Kidney (tissue), 14 donors: ENCODE data around the gene BEX3. TPM values are rescaled to one million over a fixed set of nuclear protein-coding genes. Genes with fewer than 3 reads are reported as not detected.

Source experiments
- DNase-seq, 5 donors: peaks; one replicate each; pipeline ENCODE4 v3.0.0-alpha.2; 2013 to 2020
- FAIRE-seq: peaks from 2 replicates; lab custom pipeline; 2012; peaks lifted over from hg19 to GRCh38; lab: Jason Lieb, UNC
- H3K27ac ChIP-seq, 2 donors: one replicate each; pipeline ENCODE4 v1.7.0; 2013; ENCODE audit warnings: low read depth in 2 of 2, low read length in 2 of 2, inconsistent platforms in 1 of 2
- H3K27me3 ChIP-seq: one replicate; pipeline ENCODE4 v1.7.1; 2013; ENCODE audit warnings: low read length, inconsistent platforms; ENCODE audit not compliant: control insufficient read depth, insufficient read depth
- H3K36me3 ChIP-seq, 3 donors: one replicate each; pipeline versions ENCODE4 v1.7.0 to v1.7.1; 2013; ENCODE audit warnings: low read length in 3 of 3, control low read depth in 1 of 3, inconsistent platforms in 1 of 3; ENCODE audit not compliant: insufficient read depth in 3 of 3, control insufficient read depth in 2 of 3
- H3K4me1 ChIP-seq, 3 donors: one replicate each; pipeline versions ENCODE4 v1.7.0 to v1.7.1; 2013; ENCODE audit warnings: low read length in 3 of 3, inconsistent platforms in 1 of 3, low read depth in 1 of 3; ENCODE audit not compliant: control insufficient read depth in 2 of 3, insufficient read depth in 2 of 3
- H3K4me3 ChIP-seq, 3 donors: one replicate each; pipeline versions ENCODE4 v1.7.0 to v1.8.1; 2013; ENCODE audit warnings: low read length in 3 of 3, control low read depth in 1 of 3, inconsistent platforms in 1 of 3
- H3K9ac ChIP-seq, 3 donors: one replicate each; pipeline versions ENCODE4 v1.7.0 to v1.7.1; 2013; ENCODE audit warnings: low read length in 3 of 3, control low read depth in 1 of 3, inconsistent platforms in 1 of 3
- H3K9me3 ChIP-seq, 3 donors: one replicate each; pipeline versions ENCODE4 v1.7.0 to v1.7.1; 2013; ENCODE audit warnings: low read length in 3 of 3, control low read depth in 1 of 3, inconsistent platforms in 1 of 3; ENCODE audit not compliant: control insufficient read depth in 2 of 3, insufficient read depth in 1 of 3
- intact Hi-C: fragments of 100-400 bp; cut with DNase I; formaldehyde crosslinking; loops from one replicate; pipeline ENCODE4 v1.11.1; 2022
- polyA plus RNA-seq: library from polyadenylated mRNA; stranded (reverse); fragments of 350-450 nt; fragmentation: Illumina TruSeq; extraction: RNeasy Lipid Tissue Mini Kit (QIAGEN cat#74804); gene quantifications from one replicate; pipeline ENCODE4 v1.2.3, GENCODE V29; 2014; ENCODE audit warnings: low read depth, low replicate concordance; ENCODE audit not compliant: insufficient read depth
- total RNA-seq: library from RNA; stranded (reverse); fragmentation: NEBNext Ultra II Directional; extraction: Animal tissue kit (Norgen Biotek cat#: 25700); gene quantifications from one replicate; pipeline ENCODE4 v1.2.1, GENCODE V29; 2021
- TF ChIP-seq, protein P1 (sequence below): IDR thresholded peaks from 3 replicates; pipeline ENCODE4 v1.5.1; 2012; ENCODE audit warnings: mild to moderate bottlenecking, moderate library complexity, borderline replicate concordance; ENCODE audit not compliant: insufficient read depth; ENCODE audit errors: extremely low read depth
- donor health status: control.
- donor health status: control.
- donor health status: control.
- donor health status: control.
- donor health status: control.
- donor health status: DM: yes; HTN: yes; CAD: no.
- donor health status: Normal renal cell carcinoma (clear cell type).

BEX3 gene
- total and polyA plus RNA-seq, 2 donors from 2014 or later = 131 to 458 TPM

DNA sequence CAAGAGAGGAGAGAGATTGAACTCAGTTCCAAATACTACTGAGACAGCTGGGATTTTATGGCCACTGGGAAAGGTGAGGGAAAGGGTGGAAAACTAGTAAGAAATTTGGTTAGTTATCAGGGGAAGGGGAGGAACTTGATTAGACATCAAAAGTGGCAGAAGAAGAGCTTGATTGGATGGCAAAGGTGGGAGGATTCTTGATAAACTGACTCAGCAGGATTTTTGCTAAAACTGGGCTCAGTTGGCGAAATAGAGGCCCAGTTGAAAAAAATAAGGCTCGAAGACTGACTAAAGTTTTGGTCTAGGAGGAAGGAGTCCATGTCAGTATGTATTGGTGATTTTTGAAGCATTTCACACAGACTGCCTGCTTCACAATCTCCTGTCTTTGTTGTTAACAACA lies 10.0 kb downstream of the BEX3 start:
- DNase-seq = no peak
- no peak overlapping the region for H3K9ac ChIP-seq
- no peak overlapping the region for H3K27ac ChIP-seq
- H3K36me3 ChIP-seq = no peaks in the 10 kb centered on the region
- H3K4me1 ChIP-seq = no peaks in the 10 kb centered on the region
- intact Hi-C loops = no loop called here
- H3K9me3 ChIP-seq = no peaks in the 10 kb centered on the region
- no peak overlapping the region for H3K4me3 ChIP-seq
- no peaks in the 10 kb centered on the region for H3K27me3 ChIP-seq
- FAIRE-seq = no peak
- TF ChIP-seq, protein P1, sequence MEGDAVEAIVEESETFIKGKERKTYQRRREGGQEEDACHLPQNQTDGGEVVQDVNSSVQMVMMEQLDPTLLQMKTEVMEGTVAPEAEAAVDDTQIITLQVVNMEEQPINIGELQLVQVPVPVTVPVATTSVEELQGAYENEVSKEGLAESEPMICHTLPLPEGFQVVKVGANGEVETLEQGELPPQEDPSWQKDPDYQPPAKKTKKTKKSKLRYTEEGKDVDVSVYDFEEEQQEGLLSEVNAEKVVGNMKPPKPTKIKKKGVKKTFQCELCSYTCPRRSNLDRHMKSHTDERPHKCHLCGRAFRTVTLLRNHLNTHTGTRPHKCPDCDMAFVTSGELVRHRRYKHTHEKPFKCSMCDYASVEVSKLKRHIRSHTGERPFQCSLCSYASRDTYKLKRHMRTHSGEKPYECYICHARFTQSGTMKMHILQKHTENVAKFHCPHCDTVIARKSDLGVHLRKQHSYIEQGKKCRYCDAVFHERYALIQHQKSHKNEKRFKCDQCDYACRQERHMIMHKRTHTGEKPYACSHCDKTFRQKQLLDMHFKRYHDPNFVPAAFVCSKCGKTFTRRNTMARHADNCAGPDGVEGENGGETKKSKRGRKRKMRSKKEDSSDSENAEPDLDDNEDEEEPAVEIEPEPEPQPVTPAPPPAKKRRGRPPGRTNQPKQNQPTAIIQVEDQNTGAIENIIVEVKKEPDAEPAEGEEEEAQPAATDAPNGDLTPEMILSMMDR = no peak

DNA sequence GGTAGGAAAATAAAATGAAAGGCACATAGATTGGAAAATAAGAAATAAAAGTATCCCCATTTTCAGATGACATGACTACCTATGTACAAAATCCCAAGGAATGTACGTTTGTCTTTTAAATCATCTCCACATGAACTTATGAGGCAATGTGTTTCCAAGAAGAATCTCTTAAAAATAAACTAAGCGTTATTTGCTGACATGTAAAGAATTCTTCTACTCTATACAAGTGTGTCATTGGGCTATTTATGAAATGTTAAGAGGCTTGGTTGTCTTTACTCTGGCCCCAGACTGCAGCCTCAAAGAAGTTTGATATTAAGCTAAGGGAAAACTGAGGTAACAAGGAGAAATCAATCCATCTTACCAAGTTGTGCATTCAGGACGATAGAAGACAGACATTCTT lies 17.1 kb downstream of the BEX3 start:
- no peak for FAIRE-seq
- no peak overlapping the region for H3K9ac ChIP-seq
- no peaks in the 10 kb centered on the region for H3K9me3 ChIP-seq
- no peak overlapping the region for H3K27ac ChIP-seq
- no peaks in the 10 kb centered on the region for H3K4me1 ChIP-seq
- H3K27me3 ChIP-seq = no peaks in the 10 kb centered on the region
- H3K4me3 ChIP-seq = no peak overlapping the region
- intact Hi-C loops = no loop called here
- TF ChIP-seq, protein P1 = no peak
- DNase-seq = no peak
- H3K36me3 ChIP-seq = no peaks in the 10 kb centered on the region

DNA sequence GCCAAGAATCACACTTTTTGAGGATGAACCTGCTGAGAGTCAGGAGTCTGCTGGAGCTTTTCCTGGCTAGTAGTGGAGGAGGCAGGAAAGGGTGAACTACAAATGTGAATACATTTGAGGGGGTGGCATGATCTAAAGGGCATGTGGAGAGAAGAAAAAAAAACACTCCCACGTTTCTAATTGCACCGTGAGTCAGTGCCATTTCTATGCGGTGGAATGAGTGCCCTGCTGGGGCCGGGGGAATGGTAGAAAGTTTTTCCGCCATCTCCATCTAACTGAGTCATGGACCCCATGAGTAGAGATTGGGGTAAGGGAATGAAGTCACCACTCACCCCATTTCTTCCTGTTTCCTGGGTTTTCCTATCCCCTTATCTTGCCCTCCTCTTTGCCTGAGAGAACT lies 19.8 kb downstream of the BEX3 start:
- no peak for DNase-seq
- intact Hi-C loops = no loop called here
- no peak for FAIRE-seq
- Histone ChIP-seq H3K4me3 (no peak overlapping the region), H3K27me3 (no peaks in the 10 kb centered on the region), H3K4me1 (no peaks in the 10 kb centered on the region), H3K27ac (no peak overlapping the region), H3K36me3 (no peaks in the 10 kb centered on the region), H3K9me3 (no peaks in the 10 kb centered on the region), H3K9ac (no peak overlapping the region)
- TF ChIP-seq, protein P1 = no peak

DNA sequence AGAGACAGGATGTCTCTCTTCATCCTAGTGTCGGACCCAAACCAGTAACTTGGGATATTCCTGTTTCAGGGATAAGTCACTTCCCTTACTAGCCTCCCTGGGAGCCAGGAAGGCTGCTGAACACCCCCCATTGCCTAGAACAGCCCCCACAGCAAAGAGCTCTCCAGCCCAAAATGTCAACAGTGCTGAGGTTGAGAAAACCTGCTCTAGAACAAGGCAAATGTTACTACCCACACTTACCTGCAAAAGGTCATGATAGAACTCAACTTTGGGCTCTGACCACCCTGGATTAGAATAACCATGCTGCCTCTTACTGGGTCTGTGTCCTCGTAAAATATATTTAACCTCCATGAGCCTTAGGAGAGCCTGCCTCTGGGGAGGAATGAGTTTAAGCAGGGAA lies 20.3 kb downstream of the BEX3 start:
- Histone ChIP-seq H3K9ac (no peak overlapping the region), H3K4me3 (no peak overlapping the region), H3K27me3 (no peaks in the 10 kb centered on the region), H3K9me3 (no peaks in the 10 kb centered on the region), H3K27ac (no peak overlapping the region), H3K36me3 (no peaks in the 10 kb centered on the region), H3K4me1 (no peaks in the 10 kb centered on the region)
- TF ChIP-seq, protein P1 = no peak
- no peak for DNase-seq
- FAIRE-seq = no peak
- intact Hi-C loops = no loop called here
